ENCODE results near the gene MYO3A.

GRCh38 chr10:26043469-26043868 is 109.4 kb downstream of the MYO3A start:
- TF ChIP-seq POLR2AphosphoS5 (IDR thresholded peaks at IDR 0.05; ENCODE audit: low read depth, low read length) (no peak), CTCF (IDR thresholded peaks at IDR 0.05) (no peak)
